ENCODE results near the gene BHMT2. TPM values are rescaled to one million over a fixed set of nuclear protein-coding genes. Genes with fewer than 3 reads are reported as not detected.

Gene BHMT2
- total RNA-seq, 1 experiment from 2014 or later = 0.20 TPM

DNA sequence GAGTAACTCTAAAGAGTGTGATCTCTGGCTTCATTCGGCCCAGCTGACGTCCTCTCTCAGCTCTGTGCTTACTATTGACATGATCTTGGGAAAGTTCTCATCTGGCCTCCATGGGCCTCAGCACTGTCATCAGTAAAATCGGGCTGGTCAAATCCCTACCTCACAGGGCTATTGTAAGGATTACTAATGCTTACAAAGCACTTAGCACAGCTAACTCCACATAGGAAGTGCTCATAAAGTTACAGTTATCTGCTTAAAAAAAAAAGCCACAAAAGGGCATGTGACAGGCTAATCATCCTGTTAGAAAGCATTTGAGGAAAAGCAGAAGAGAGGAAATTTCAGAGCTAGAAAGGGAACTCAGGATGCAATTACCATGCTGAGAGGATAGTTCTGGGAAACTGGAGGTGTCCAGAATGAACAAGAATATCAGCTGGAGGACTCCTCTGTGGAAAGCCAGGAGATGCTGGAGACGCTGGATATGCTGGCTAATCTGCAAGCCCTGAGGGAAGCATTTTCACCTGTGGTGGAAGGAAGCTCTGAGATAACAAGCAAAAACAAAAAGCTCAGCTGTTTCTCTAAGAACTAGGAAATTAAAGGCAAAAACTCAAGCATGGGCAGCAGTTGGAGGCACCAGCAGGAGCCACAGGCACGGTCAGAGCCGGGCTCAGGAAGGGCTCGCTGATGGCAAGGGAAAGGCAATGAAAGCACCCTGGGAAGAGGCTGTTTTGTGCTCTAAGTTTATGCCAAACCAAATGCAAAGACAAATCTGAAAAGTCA, 37.6 kb downstream of the BHMT2 start:
- BruUV-seq (replicated peaks) = no TSS peak
- ChIA-PET POLR2A (no interaction called here), RAD21 (ENCODE audit: low non-redundant PET in 1 of 2, low total read pairs in 2 of 2, uncharacterized antibody in 2 of 2, unreplicated experiment in 2 of 2) (no interaction called here), CTCF (interaction anchor here (0.6 to 2.5 kb wide), 4 partner anchors 26 to 86 kb away, joined by 3 to 9 read pairs (median 3); no protein-coding TSS in a partner anchor)
- H3K4me1 ChIP-seq (ENCODE audit: control insufficient read depth in 1 of 2, insufficient read depth in 2 of 2, low read length in 2 of 2) = no peaks in the 10 kb centered on the region
- H3K4me2 ChIP-seq (ENCODE audit: low read length) = no peak overlapping the region
- no peak overlapping the region for H3K27ac ChIP-seq (ENCODE audit: low read depth, low read length)
- no peaks in the 10 kb centered on the region for H3K79me2 ChIP-seq (ENCODE audit: insufficient read depth, low read length)
- TF ChIP-seq EZH2phosphoT487 (IDR thresholded peaks at IDR 0.05; ENCODE audit: borderline replicate concordance) (no peak), SIN3A (IDR thresholded peaks at IDR 0.05; ENCODE audit: low read depth) (no peak), TCF7L2 (IDR thresholded peaks at IDR 0.05; ENCODE audit: borderline replicate concordance, extremely low read depth, insufficient read depth, insufficient read length) (no peak)
- TF ChIP-seq, protein P1, sequence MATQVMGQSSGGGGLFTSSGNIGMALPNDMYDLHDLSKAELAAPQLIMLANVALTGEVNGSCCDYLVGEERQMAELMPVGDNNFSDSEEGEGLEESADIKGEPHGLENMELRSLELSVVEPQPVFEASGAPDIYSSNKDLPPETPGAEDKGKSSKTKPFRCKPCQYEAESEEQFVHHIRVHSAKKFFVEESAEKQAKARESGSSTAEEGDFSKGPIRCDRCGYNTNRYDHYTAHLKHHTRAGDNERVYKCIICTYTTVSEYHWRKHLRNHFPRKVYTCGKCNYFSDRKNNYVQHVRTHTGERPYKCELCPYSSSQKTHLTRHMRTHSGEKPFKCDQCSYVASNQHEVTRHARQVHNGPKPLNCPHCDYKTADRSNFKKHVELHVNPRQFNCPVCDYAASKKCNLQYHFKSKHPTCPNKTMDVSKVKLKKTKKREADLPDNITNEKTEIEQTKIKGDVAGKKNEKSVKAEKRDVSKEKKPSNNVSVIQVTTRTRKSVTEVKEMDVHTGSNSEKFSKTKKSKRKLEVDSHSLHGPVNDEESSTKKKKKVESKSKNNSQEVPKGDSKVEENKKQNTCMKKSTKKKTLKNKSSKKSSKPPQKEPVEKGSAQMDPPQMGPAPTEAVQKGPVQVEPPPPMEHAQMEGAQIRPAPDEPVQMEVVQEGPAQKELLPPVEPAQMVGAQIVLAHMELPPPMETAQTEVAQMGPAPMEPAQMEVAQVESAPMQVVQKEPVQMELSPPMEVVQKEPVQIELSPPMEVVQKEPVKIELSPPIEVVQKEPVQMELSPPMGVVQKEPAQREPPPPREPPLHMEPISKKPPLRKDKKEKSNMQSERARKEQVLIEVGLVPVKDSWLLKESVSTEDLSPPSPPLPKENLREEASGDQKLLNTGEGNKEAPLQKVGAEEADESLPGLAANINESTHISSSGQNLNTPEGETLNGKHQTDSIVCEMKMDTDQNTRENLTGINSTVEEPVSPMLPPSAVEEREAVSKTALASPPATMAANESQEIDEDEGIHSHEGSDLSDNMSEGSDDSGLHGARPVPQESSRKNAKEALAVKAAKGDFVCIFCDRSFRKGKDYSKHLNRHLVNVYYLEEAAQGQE (IDR thresholded peaks at IDR 0.05; ENCODE audit: low read depth) = no peak
- H3K4me3 ChIP-seq (replicated peaks in 1 of 2; ENCODE audit: low read depth in 1 of 2, low read length in 2 of 2) = no peak overlapping the region
- DNase-seq (ENCODE audit: low read depth, low spot score) (no peak), ATAC-seq (no peak)
- no peaks in the 10 kb centered on the region for H3K9me2 ChIP-seq (ENCODE audit: insufficient read depth)
- no peaks in the 10 kb centered on the region for H4K20me1 ChIP-seq (ENCODE audit: insufficient read depth)
- H3K9ac ChIP-seq (ENCODE audit: low read length) = no peak overlapping the region
- H3K27me3 ChIP-seq (ENCODE audit: insufficient read depth, low read length) = no peaks in the 10 kb centered on the region
- intact Hi-C loops (cut with micrococcal nuclease) = no loop called here
- no peaks in the 10 kb centered on the region for H3K36me3 ChIP-seq (ENCODE audit: control insufficient read depth in 1 of 2, insufficient read depth in 2 of 2, low read length in 2 of 2)
- H3K9me3 ChIP-seq (ENCODE audit: control insufficient read depth in 1 of 2, insufficient read depth in 1 of 2, low read depth in 1 of 2, low read length in 2 of 2) = no peaks in the 10 kb centered on the region
- no peak overlapping the region for H2AFZ ChIP-seq (ENCODE audit: low read depth, low read length, poor library complexity, severe bottlenecking)
